Measurements from ENCODE around the gene AAMDC. TPM values are rescaled to one million over a fixed set of nuclear protein-coding genes. Genes with fewer than 3 reads are reported as not detected.

The AAMDC gene
- total and polyA plus RNA-seq, 2 of the 13 experiments (the other 11 are each of a cell fraction or from before 2014, with no cell fraction given), result 18.1 to 35.6 TPM

DNA sequence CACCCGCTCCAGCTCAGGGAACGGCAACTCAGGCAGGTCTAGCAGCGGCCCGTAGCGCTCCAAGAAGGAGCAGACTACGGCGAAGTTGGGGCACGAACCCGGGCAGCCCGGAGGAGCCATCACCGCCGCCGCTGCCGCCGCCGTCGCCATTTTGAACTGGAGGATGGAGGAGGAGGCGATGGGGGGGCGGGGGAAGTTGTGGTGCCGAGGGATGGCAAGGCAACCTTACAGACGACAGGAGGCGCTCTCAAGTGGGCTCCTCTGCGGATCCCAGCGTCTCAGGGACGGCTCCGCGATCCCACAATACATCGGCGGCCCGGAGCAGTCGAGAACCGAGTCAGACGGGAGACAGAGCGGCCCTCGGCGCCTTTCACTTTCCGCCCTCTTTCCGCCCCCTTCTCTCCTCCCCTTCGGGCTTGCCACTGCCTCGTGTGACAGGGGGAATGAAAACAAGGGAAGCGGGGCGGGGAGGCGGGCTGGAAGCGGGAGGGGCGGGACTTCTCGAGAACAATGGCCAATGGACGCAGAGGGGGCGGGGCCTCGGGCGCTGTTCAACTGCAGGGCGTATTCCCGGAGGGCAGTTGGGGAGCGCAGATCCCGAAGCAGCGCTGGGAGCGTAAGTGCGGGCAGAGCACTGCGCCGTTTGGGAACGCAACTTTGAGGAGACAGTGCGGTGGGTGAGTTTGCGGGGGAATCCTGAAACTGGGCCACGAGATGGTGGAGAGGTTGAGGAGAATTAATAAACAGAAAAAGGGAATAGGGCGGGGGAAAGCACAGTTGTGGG lies at the start of gene AAMDC, which contains the start of gene RSF1 (continued):
- TF ChIP-seq, protein P1, sequence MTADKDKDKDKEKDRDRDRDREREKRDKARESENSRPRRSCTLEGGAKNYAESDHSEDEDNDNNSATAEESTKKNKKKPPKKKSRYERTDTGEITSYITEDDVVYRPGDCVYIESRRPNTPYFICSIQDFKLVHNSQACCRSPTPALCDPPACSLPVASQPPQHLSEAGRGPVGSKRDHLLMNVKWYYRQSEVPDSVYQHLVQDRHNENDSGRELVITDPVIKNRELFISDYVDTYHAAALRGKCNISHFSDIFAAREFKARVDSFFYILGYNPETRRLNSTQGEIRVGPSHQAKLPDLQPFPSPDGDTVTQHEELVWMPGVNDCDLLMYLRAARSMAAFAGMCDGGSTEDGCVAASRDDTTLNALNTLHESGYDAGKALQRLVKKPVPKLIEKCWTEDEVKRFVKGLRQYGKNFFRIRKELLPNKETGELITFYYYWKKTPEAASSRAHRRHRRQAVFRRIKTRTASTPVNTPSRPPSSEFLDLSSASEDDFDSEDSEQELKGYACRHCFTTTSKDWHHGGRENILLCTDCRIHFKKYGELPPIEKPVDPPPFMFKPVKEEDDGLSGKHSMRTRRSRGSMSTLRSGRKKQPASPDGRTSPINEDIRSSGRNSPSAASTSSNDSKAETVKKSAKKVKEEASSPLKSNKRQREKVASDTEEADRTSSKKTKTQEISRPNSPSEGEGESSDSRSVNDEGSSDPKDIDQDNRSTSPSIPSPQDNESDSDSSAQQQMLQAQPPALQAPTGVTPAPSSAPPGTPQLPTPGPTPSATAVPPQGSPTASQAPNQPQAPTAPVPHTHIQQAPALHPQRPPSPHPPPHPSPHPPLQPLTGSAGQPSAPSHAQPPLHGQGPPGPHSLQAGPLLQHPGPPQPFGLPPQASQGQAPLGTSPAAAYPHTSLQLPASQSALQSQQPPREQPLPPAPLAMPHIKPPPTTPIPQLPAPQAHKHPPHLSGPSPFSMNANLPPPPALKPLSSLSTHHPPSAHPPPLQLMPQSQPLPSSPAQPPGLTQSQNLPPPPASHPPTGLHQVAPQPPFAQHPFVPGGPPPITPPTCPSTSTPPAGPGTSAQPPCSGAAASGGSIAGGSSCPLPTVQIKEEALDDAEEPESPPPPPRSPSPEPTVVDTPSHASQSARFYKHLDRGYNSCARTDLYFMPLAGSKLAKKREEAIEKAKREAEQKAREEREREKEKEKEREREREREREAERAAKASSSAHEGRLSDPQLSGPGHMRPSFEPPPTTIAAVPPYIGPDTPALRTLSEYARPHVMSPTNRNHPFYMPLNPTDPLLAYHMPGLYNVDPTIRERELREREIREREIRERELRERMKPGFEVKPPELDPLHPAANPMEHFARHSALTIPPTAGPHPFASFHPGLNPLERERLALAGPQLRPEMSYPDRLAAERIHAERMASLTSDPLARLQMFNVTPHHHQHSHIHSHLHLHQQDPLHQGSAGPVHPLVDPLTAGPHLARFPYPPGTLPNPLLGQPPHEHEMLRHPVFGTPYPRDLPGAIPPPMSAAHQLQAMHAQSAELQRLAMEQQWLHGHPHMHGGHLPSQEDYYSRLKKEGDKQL (CRISPR knock-in tag; IDR thresholded peaks at IDR 0.05; ENCODE audit: low read depth), result no peak
- TF ChIP-seq, protein P2, sequence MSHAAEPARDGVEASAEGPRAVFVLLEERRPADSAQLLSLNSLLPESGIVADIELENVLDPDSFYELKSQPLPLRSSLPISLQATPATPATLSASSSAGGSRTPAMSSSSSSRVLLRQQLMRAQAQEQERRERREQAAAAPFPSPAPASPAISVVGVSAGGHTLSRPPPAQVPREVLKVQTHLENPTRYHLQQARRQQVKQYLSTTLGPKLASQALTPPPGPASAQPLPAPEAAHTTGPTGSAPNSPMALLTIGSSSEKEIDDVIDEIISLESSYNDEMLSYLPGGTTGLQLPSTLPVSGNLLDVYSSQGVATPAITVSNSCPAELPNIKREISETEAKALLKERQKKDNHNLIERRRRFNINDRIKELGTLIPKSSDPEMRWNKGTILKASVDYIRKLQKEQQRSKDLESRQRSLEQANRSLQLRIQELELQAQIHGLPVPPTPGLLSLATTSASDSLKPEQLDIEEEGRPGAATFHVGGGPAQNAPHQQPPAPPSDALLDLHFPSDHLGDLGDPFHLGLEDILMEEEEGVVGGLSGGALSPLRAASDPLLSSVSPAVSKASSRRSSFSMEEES (CRISPR knock-in tag; IDR thresholded peaks at IDR 0.05), result no peak
- TF ChIP-seq GRHL1 (CRISPR knock-in tag; conservative IDR thresholded peaks at IDR 0.05), result no peak
- TF ChIP-seq HOXD1 (CRISPR knock-in tag; IDR thresholded peaks at IDR 0.05), result 0 out of 2 replicates have a peak, but pooled peaks have one; percentile 53
- TF ChIP-seq ZXDC (CRISPR knock-in tag; IDR thresholded peaks at IDR 0.05), result no peak
- TF ChIP-seq, protein P3, sequence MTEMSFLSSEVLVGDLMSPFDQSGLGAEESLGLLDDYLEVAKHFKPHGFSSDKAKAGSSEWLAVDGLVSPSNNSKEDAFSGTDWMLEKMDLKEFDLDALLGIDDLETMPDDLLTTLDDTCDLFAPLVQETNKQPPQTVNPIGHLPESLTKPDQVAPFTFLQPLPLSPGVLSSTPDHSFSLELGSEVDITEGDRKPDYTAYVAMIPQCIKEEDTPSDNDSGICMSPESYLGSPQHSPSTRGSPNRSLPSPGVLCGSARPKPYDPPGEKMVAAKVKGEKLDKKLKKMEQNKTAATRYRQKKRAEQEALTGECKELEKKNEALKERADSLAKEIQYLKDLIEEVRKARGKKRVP (CRISPR knock-in tag; IDR thresholded peaks at IDR 0.05), result no peak
- no peak for TF ChIP-seq HOXA7 (CRISPR knock-in tag; IDR thresholded peaks at IDR 0.05)
- peak; percentile 71 for TF ChIP-seq SKI (IDR thresholded peaks at IDR 0.05; ENCODE audit: partially characterized antibody)
- no peak for TF ChIP-seq RBAK (CRISPR knock-in tag; IDR thresholded peaks at IDR 0.05)
- TF ChIP-seq ZNF232 (CRISPR knock-in tag; IDR thresholded peaks at IDR 0.05; ENCODE audit: borderline replicate concordance), result peak; percentile 9; the same call in 1 of the 2 replicates
- no peak for TF ChIP-seq DMTF1 (CRISPR knock-in tag; IDR thresholded peaks at IDR 0.05)
- TF ChIP-seq ZFP62 (CRISPR knock-in tag; IDR thresholded peaks at IDR 0.05), result no peak
- no peak for TF ChIP-seq ZNF83 (CRISPR knock-in tag; IDR thresholded peaks at IDR 0.05; ENCODE audit: borderline replicate concordance)
